GM23338 (cell line): ENCODE data around the gene CHCT1. TPM values are rescaled to one million over a fixed set of nuclear protein-coding genes. Genes with fewer than 3 reads are reported as not detected.

ENCODE experiments used
- ATAC-seq: fragments of 200-7000 bp; cut with Tn5 transposase; 3 replicates; pipeline ENCODE4 v1.9.1; 2020
- DNase-seq: peaks from one replicate; pipeline ENCODE4 v3.0.0-alpha.2; 2015; ENCODE audit warnings: low spot score
- H2AFZ ChIP-seq: fragments of 200-600 bp; sonication (generic); 2 replicates; pipeline ENCODE4 v1.8.0; 2016; ENCODE audit warnings: antibody characterized with exemption, mild to moderate bottlenecking, moderate library complexity
- H3F3A ChIP-seq: fragments of 200-600 bp; sonication (generic); replicated peaks from 2 replicates; pipeline ENCODE4 v1.8.0; 2017; ENCODE audit warnings: antibody characterized with exemption, mixed run types, low read depth
- H3K27ac ChIP-seq: fragments of 200-600 bp; sonication (generic); 2 replicates; pipeline ENCODE4 v1.6.1; 2016; ENCODE audit warnings: low read depth
- H3K27me3 ChIP-seq: fragments of 200-600 bp; sonication (generic); 2 replicates; pipeline ENCODE4 v1.8.0; 2016; ENCODE audit warnings: mild to moderate bottlenecking, mixed run types, moderate library complexity; ENCODE audit not compliant: insufficient read depth
- H3K36me3 ChIP-seq: fragments of 200-600 bp; sonication (generic); 2 replicates; pipeline ENCODE4 v1.8.0; 2016; ENCODE audit warnings: mild to moderate bottlenecking; ENCODE audit not compliant: insufficient read depth
- H3K4me1 ChIP-seq: fragments of 200-600 bp; sonication (generic); 2 replicates; pipeline ENCODE4 v1.8.0; 2016; ENCODE audit warnings: mild to moderate bottlenecking, moderate library complexity; ENCODE audit not compliant: insufficient read depth
- H3K4me2 ChIP-seq: fragments of 200-600 bp; sonication (generic); 2 replicates; pipeline ENCODE4 v1.7.1; 2017; ENCODE audit warnings: mixed run types
- H3K4me3 ChIP-seq: fragments of 200-600 bp; sonication (generic); 2 replicates; pipeline ENCODE4 v1.6.1; 2016; ENCODE audit warnings: mixed run types
- H3K79me2 ChIP-seq: fragments of 200-600 bp; sonication (generic); replicated peaks from 2 replicates; pipeline ENCODE4 v1.8.0; 2017; ENCODE audit warnings: mild to moderate bottlenecking; ENCODE audit not compliant: insufficient read depth
- H3K9me2 ChIP-seq: fragments of 200-600 bp; sonication (generic); 2 replicates; pipeline ENCODE4 v1.8.0; 2017; ENCODE audit not compliant: insufficient read depth
- H4K20me1 ChIP-seq: fragments of 200-600 bp; sonication (generic); replicated peaks from 2 replicates; pipeline ENCODE4 v1.8.0; 2017; ENCODE audit warnings: mild to moderate bottlenecking; ENCODE audit not compliant: insufficient read depth
- H3K27ac Mint-ChIP-seq: 2 replicates; pipeline ENCODE4 v1.8.0; 2020; ENCODE audit warnings: inconsistent platforms, mild to moderate bottlenecking, moderate library complexity, mixed read lengths
- H3K27me3 Mint-ChIP-seq: 3 replicates; pipeline ENCODE4 v1.8.0; 2022; ENCODE audit warnings: low read depth, mild to moderate bottlenecking, moderate library complexity, mixed read lengths, inconsistent platforms; ENCODE audit not compliant: insufficient read depth, poor library complexity
- H3K36me3 Mint-ChIP-seq: 3 replicates; pipeline ENCODE4 v1.8.0; 2021; ENCODE audit warnings: low read depth, mild to moderate bottlenecking, inconsistent platforms, moderate library complexity, mixed read lengths
- H3K4me1 Mint-ChIP-seq: 3 replicates; pipeline ENCODE4 v1.8.0; 2020; ENCODE audit warnings: mild to moderate bottlenecking, inconsistent platforms, mixed read lengths
- H3K4me3 Mint-ChIP-seq: 3 replicates; pipeline ENCODE4 v1.8.0; 2021; ENCODE audit warnings: moderate library complexity, mild to moderate bottlenecking, inconsistent platforms, mixed read lengths
- H3K9me3 Mint-ChIP-seq: 3 replicates; pipeline ENCODE4 v1.8.0; 2020; ENCODE audit warnings: moderate library complexity, mild to moderate bottlenecking, inconsistent platforms, mixed read lengths
- CREB1 ChIP-seq: fragments of 250-450 bp; sonication (Bioruptor Pico); IDR thresholded peaks from 2 replicates; pipeline ENCODE4 v1.5.0; 2020; ENCODE audit warnings: low read depth, mild to moderate bottlenecking, moderate library complexity
- EZH2 ChIP-seq: fragments of 200-600 bp; sonication (generic); IDR thresholded peaks from one replicate; pipeline ENCODE4 v1.8.0; 2017; ENCODE audit warnings: antibody characterized with exemption, mild to moderate bottlenecking, low read depth; ENCODE audit not compliant: unreplicated experiment
- EZH2phosphoT487 ChIP-seq: fragments of 200-600 bp; sonication (generic); IDR thresholded peaks from one replicate; pipeline ENCODE4 v1.8.1; 2018; ENCODE audit warnings: antibody characterized with exemption; ENCODE audit not compliant: unreplicated experiment
- JUNB ChIP-seq: IDR thresholded peaks from one replicate; pipeline ENCODE4 v1.6.1; 2016; ENCODE audit warnings: antibody characterized with exemption; ENCODE audit not compliant: unreplicated experiment
- NANOG ChIP-seq: IDR thresholded peaks from 2 replicates; pipeline ENCODE4 v1.6.1; 2016; ENCODE audit warnings: antibody characterized with exemption, borderline replicate concordance
- POLR2AphosphoS5 ChIP-seq: IDR thresholded peaks from 2 replicates; pipeline ENCODE4 v1.6.1; 2016; ENCODE audit warnings: antibody characterized with exemption, low read depth
- STAT1 ChIP-seq: IDR thresholded peaks from one replicate; pipeline ENCODE4 v1.6.1; 2016; ENCODE audit warnings: antibody characterized with exemption; ENCODE audit not compliant: unreplicated experiment
- ZNF114 ChIP-seq: fragments of 250-450 bp; sonication (Bioruptor Pico); IDR thresholded peaks from 2 replicates; pipeline ENCODE4 v1.5.0; 2020; ENCODE audit warnings: mild to moderate bottlenecking, moderate library complexity
- ZNF331 ChIP-seq: fragments of 250-450 bp; sonication (Bioruptor Pico); IDR thresholded peaks from 2 replicates; pipeline ENCODE4 v1.5.0; 2020; ENCODE audit warnings: low read depth, mild to moderate bottlenecking, moderate library complexity
- polyA plus RNA-seq: library from polyadenylated mRNA; unstranded; fragments of >200 nt; fragmentation: Nextera tagmentation; extraction: Ambion mirVana; gene quantifications from 2 replicates; pipeline ENCODE4 v1.2.1, GENCODE V29; 2016
- total RNA-seq: library from RNA; depleted of rRNA; stranded (reverse); fragments of >200 nt; shearing (Covaris generic); gene quantifications from 2 replicates; pipeline ENCODE4 v1.2.3, GENCODE V29; 2014
- TF ChIP-seq, protein P1 (sequence below), 2 experiments: fragments of 200-600 bp in 1 of 2; sonication (generic) in 1 of 2; conservative IDR thresholded peaks; 2 replicates each; pipeline versions ENCODE4 v1.5.1 to v1.6.1; 2016 to 2017; ENCODE audit warnings: antibody characterized with exemption in 2 of 2, low read depth in 2 of 2, mild to moderate bottlenecking in 2 of 2, moderate library complexity in 1 of 2
- TF ChIP-seq, protein P2 (sequence below): fragments of 250-450 bp; sonication (Bioruptor Pico); IDR thresholded peaks from 2 replicates; pipeline ENCODE4 v1.5.0; 2020; ENCODE audit warnings: mild to moderate bottlenecking, moderate library complexity
- TF ChIP-seq, protein P3 (sequence below): IDR thresholded peaks from 2 replicates; pipeline ENCODE4 v1.6.1; 2016; ENCODE audit warnings: antibody characterized with exemption
- TF ChIP-seq, protein P4 (sequence below): IDR thresholded peaks from one replicate; pipeline ENCODE4 v1.6.1; 2018; ENCODE audit warnings: antibody characterized with exemption; ENCODE audit not compliant: unreplicated experiment

The CHCT1 gene
- total and polyA plus RNA-seq, 2 experiments from 2014 or later: 0.61 TPM; not detected in 1

DNA sequence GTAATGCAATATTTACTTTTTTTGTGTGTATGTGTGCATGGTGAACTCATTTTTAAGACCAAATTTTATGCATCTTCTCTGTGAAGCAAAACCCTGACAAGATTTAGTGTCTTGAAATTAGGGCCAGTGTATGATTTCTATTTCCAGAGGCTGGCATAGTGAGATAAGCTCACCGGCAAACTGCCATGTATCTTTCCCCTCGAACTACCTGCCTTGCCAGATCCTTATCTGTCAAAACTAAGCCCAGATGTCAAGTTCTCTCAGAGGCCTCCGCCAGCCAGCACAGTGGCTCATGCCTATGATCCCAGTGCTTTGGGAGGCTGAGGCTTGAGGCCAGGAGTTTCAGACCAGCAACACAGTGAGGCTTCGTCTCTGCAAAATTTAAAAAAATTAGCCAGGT is 40.3 kb upstream of the CHCT1 start:
- H3K27me3 ChIP-seq: no peaks in the 10 kb centered on the region
- no peak overlapping the region for H3K27ac ChIP-seq
- TF ChIP-seq ZNF331: no peak
- no peak for TF ChIP-seq NANOG
- no peak for TF ChIP-seq ZNF114 (CRISPR knock-in tag)
- TF ChIP-seq EZH2phosphoT487: no peak
- no peak for TF ChIP-seq POLR2AphosphoS5
- no peak for TF ChIP-seq EZH2
- TF ChIP-seq, protein P1, sequence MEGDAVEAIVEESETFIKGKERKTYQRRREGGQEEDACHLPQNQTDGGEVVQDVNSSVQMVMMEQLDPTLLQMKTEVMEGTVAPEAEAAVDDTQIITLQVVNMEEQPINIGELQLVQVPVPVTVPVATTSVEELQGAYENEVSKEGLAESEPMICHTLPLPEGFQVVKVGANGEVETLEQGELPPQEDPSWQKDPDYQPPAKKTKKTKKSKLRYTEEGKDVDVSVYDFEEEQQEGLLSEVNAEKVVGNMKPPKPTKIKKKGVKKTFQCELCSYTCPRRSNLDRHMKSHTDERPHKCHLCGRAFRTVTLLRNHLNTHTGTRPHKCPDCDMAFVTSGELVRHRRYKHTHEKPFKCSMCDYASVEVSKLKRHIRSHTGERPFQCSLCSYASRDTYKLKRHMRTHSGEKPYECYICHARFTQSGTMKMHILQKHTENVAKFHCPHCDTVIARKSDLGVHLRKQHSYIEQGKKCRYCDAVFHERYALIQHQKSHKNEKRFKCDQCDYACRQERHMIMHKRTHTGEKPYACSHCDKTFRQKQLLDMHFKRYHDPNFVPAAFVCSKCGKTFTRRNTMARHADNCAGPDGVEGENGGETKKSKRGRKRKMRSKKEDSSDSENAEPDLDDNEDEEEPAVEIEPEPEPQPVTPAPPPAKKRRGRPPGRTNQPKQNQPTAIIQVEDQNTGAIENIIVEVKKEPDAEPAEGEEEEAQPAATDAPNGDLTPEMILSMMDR (conservative IDR thresholded peaks at IDR 0.05; ENCODE audit: low read depth in 2 of 2): no peak
- TF ChIP-seq JUNB: no peak
- no peak for TF ChIP-seq STAT1
- TF ChIP-seq, protein P2, sequence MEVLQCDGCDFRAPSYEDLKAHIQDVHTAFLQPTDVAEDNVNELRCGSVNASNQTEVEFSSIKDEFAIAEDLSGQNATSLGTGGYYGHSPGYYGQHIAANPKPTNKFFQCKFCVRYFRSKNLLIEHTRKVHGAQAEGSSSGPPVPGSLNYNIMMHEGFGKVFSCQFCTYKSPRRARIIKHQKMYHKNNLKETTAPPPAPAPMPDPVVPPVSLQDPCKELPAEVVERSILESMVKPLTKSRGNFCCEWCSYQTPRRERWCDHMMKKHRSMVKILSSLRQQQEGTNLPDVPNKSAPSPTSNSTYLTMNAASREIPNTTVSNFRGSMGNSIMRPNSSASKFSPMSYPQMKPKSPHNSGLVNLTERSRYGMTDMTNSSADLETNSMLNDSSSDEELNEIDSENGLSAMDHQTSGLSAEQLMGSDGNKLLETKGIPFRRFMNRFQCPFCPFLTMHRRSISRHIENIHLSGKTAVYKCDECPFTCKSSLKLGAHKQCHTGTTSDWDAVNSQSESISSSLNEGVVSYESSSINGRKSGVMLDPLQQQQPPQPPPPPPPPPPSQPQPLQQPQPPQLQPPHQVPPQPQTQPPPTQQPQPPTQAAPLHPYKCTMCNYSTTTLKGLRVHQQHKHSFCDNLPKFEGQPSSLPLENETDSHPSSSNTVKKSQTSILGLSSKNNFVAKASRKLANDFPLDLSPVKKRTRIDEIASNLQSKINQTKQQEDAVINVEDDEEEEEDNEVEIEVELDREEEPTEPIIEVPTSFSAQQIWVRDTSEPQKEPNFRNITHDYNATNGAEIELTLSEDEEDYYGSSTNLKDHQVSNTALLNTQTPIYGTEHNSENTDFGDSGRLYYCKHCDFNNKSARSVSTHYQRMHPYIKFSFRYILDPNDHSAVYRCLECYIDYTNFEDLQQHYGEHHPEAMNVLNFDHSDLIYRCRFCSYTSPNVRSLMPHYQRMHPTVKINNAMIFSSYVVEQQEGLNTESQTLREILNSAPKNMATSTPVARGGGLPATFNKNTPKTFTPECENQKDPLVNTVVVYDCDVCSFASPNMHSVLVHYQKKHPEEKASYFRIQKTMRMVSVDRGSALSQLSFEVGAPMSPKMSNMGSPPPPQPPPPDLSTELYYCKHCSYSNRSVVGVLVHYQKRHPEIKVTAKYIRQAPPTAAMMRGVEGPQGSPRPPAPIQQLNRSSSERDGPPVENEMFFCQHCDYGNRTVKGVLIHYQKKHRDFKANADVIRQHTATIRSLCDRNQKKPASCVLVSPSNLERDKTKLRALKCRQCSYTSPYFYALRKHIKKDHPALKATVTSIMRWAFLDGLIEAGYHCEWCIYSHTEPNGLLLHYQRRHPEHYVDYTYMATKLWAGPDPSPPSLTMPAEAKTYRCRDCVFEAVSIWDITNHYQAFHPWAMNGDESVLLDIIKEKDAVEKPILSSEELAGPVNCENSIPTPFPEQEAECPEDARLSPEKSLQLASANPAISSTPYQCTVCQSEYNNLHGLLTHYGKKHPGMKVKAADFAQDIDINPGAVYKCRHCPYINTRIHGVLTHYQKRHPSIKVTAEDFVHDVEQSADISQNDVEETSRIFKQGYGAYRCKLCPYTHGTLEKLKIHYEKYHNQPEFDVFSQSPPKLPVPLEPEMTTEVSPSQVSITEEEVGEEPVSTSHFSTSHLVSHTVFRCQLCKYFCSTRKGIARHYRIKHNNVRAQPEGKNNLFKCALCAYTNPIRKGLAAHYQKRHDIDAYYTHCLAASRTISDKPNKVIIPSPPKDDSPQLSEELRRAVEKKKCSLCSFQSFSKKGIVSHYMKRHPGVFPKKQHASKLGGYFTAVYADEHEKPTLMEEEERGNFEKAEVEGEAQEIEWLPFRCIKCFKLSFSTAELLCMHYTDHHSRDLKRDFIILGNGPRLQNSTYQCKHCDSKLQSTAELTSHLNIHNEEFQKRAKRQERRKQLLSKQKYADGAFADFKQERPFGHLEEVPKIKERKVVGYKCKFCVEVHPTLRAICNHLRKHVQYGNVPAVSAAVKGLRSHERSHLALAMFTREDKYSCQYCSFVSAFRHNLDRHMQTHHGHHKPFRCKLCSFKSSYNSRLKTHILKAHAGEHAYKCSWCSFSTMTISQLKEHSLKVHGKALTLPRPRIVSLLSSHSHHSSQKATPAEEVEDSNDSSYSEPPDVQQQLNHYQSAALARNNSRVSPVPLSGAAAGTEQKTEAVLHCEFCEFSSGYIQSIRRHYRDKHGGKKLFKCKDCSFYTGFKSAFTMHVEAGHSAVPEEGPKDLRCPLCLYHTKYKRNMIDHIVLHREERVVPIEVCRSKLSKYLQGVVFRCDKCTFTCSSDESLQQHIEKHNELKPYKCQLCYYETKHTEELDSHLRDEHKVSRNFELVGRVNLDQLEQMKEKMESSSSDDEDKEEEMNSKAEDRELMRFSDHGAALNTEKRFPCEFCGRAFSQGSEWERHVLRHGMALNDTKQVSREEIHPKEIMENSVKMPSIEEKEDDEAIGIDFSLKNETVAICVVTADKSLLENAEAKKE (CRISPR knock-in tag): no peak
- no peak for TF ChIP-seq CREB1 (CRISPR knock-in tag)
- TF ChIP-seq, protein P3, sequence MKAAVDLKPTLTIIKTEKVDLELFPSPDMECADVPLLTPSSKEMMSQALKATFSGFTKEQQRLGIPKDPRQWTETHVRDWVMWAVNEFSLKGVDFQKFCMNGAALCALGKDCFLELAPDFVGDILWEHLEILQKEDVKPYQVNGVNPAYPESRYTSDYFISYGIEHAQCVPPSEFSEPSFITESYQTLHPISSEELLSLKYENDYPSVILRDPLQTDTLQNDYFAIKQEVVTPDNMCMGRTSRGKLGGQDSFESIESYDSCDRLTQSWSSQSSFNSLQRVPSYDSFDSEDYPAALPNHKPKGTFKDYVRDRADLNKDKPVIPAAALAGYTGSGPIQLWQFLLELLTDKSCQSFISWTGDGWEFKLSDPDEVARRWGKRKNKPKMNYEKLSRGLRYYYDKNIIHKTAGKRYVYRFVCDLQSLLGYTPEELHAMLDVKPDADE: no peak
- TF ChIP-seq, protein P4, sequence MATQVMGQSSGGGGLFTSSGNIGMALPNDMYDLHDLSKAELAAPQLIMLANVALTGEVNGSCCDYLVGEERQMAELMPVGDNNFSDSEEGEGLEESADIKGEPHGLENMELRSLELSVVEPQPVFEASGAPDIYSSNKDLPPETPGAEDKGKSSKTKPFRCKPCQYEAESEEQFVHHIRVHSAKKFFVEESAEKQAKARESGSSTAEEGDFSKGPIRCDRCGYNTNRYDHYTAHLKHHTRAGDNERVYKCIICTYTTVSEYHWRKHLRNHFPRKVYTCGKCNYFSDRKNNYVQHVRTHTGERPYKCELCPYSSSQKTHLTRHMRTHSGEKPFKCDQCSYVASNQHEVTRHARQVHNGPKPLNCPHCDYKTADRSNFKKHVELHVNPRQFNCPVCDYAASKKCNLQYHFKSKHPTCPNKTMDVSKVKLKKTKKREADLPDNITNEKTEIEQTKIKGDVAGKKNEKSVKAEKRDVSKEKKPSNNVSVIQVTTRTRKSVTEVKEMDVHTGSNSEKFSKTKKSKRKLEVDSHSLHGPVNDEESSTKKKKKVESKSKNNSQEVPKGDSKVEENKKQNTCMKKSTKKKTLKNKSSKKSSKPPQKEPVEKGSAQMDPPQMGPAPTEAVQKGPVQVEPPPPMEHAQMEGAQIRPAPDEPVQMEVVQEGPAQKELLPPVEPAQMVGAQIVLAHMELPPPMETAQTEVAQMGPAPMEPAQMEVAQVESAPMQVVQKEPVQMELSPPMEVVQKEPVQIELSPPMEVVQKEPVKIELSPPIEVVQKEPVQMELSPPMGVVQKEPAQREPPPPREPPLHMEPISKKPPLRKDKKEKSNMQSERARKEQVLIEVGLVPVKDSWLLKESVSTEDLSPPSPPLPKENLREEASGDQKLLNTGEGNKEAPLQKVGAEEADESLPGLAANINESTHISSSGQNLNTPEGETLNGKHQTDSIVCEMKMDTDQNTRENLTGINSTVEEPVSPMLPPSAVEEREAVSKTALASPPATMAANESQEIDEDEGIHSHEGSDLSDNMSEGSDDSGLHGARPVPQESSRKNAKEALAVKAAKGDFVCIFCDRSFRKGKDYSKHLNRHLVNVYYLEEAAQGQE: no peak
- H4K20me1 ChIP-seq: peaks cover 11% of the 10 kb centered on the region; the same call in 1 of the 2 replicates
- H3K4me2 ChIP-seq: no peak overlapping the region
- no peak overlapping the region for H3K4me3 ChIP-seq
- no peaks in the 10 kb centered on the region for H3K9me2 ChIP-seq
- Mint-ChIP-seq H3K9me3 (no peaks in the 10 kb centered on the region), H3K27ac (peak overlapping the region; percentile 40; the same call in 1 of the 2 replicates), H3K36me3 (peaks cover 14% of the 10 kb centered on the region), H3K4me3 (no peak overlapping the region; the same call in 2 of the 3 replicates), H3K4me1 (peaks cover 52% of the 10 kb centered on the region), H3K27me3 (peaks cover 3% of the 10 kb centered on the region)
- peaks cover 6% of the 10 kb centered on the region; the same call in 1 of the 2 replicates for H3F3A ChIP-seq
- ATAC-seq (no peak), DNase-seq (no peak)
- H3K4me1 ChIP-seq: peaks cover 43% of the 10 kb centered on the region
- no peaks in the 10 kb centered on the region for H3K36me3 ChIP-seq
- H3K79me2 ChIP-seq: peaks cover 95% of the 10 kb centered on the region
- H2AFZ ChIP-seq: no peak overlapping the region
